GM18867 (cell line): ENCODE measurements around the gene ASB16.

Experiments
- ATAC-seq: cut with Tn5 transposase; IDR thresholded peaks from one replicate; pipeline ENCODE4 v1.9.1; 2021; ENCODE audit warnings: mild to moderate bottlenecking, moderate library complexity; ENCODE audit not compliant: unreplicated experiment

Gene ASB16

DNA sequence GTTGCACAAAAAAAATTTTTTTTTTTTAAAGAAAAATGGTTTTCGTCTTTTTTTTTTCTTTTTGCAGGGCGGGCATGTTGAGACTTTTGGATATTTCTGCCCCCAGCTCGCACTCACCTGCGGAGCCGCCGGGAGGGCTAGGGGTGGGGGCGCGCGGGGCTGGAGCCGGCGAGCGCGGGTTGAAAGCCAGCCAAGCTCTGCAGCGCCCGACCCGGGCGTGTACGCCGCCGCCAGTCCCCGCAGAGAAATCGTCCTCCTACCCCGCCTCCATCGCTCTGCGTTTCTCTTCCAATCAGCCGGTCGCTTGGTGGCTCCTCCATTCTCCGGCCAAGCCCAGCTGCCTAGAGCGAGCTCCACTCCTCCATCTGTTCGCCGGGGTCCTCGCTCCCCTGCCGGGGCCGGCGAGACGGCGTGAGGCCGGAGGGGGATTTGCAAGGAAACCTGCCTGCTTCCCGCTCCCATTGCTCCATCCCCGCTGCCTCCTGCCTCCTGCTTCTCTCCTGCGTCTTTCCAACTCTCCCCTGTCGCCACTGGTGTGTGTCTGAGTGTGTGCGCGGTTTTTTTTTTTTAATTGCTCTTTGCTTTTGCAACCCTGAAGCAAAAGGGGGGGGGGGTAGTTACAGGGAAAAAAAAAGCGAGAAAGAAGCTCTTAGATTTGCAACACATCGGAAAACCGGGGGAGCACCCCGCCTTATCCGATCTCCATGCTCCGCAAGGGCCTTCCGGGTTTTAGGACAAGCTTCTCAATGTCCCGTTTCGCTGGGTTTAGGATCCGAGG lies 50.8 kb downstream of the ASB16 start:
- no peak for ATAC-seq

- no peak for ATAC-seq
Measured at GRCh38 chr17:44221862-44222111, 51.3 kb downstream of the ASB16 start.

- no peak for ATAC-seq
Measured at GRCh38 chr17:44222112-44222869, 51.8 kb downstream of the ASB16 start.

DNA sequence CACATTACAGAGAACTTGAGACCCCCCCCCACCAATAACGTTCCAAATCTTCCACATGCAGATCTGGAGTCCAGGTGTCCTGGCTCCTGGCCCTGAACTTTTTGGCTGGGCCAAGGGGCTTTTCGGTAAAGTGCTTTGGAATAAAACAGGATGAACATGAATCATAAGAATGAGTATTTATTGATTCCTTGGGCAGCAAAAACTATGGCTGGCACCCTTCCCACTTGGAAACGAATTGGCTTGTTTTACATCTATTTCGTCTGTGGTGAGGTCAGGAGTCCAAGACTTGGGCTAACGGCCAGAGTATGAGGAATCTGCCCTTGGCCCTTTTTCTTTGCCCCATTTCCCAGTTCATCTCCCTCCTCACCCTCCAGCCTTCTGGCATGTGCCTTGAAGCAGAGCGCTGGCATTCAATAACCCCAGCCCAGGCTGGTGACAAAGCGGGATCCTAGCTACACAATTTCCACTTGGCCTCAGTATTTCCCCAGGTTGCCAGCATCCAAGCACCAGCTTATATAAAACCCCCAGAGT lies 53.1 kb downstream of the ASB16 start:
- ATAC-seq: no peak
